Smooth muscle cell of the brain vasculature (primary cell): ENCODE results near the gene RAPH1.
"Not testable (repeated sequence)": the region's sequence is repeated elsewhere in the genome, so short reads cannot be mapped to it uniquely, and the experiment has no call there.

Experiments used
- DNase-seq: peaks from one replicate; pipeline ENCODE4 v3.0.0-alpha.2; 2012; ENCODE audit warnings: low read depth, low spot score

Gene RAPH1

GRCh38 chr2:203431391-203432185, 103.5 kb downstream of the RAPH1 start:
- DNase-seq = no peak

DNA sequence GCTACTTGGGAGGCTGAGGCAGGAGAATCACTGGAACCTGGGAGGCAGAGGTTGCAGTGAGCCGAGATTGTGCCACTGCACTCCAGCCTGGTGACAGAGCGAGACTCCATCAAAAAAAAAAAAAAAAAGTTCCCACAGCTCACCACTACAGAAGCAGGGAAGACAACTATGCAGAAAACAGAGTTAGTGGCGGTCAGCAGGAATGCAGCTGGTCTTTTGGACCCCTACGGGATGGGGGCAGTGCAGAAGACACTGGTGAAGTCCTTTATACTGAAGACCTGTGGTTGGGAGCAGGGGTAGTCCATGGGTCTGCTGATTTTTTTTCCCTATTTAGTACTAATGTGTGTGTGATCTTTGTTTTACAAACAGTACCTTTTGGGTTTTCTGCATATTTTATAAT, 105.5 kb downstream of the RAPH1 start:
- not testable (repeated sequence) for DNase-seq

DNA sequence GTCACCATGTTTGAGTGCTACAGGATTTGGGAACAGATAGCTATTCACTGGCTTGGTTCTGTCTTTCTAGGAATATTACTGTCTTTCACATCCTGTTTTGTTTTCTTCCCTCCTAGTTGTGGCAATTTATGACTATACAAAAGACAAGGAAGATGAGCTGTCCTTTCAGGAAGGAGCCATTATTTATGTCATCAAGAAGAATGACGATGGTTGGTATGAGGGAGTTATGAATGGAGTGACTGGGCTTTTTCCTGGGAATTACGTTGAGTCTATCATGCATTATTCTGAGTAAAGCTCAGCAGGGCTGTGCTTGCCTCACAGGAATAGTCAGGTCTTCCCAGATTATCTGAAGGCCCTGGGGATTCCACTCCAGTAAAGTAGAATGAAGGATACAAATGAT, 108.0 kb downstream of the RAPH1 start:
- no peak for DNase-seq

GRCh38 chr2:203418271-203418670, 116.8 kb downstream of the RAPH1 start:
- DNase-seq = no peak

- no peak for DNase-seq
Observed at GRCh38 chr2:203413796-203414195, 121.3 kb downstream of the RAPH1 start.

DNA sequence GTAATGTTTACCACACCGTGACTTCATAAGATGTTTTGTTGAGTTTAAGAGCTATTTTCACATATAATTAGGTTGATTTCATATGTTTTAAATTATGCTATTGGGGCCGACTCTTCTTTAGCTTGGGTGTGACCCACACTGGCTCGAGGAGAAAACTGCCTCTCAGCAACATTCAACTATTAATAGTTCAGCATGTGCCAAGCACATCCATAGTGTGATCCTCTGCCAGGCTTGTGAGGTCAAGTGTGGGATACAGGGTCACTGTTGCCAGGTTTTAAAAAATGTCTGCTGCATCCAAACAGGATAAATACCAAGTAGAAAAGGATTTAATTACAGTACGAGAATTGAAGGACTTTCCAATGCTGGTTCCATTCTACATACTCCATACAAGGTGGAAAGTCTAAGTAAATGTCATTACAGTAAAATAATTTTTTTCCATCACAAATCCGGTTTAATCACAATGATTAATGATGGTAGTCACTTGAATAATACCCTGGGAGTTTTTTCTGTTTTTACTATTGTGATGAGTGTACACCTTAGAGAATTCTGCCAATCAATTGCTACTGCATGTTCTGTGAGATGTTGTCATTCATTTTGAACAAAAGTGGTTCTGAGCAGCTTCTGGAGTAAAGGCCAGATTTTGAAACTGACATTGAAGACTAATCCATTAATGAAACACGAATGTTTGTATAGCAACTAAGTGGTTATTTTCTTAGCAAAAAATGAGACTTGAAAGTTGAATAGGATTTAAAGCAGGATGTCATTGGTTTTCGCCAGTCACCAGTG, 122.4 kb downstream of the RAPH1 start:
- DNase-seq = no peak

DNA sequence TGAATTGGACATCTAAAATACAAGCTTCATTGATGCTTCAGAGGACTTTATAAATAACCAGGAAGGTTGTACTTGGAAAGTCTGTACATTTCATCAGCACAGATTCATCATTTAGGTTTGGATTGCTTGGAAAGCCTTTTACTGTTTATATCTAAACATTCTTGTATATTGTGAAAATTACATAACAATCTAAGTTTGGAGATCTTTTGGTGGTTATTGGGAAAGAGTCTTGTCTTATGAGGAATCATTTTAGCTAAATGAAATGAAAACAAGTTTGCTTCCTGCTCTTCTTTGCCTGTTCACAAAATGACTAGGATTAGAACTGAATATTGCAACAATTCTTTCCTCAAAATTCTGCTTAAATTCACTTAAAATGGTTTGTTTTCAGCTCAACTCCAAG, 127.6 kb downstream of the RAPH1 start:
- DNase-seq = no peak

DNA sequence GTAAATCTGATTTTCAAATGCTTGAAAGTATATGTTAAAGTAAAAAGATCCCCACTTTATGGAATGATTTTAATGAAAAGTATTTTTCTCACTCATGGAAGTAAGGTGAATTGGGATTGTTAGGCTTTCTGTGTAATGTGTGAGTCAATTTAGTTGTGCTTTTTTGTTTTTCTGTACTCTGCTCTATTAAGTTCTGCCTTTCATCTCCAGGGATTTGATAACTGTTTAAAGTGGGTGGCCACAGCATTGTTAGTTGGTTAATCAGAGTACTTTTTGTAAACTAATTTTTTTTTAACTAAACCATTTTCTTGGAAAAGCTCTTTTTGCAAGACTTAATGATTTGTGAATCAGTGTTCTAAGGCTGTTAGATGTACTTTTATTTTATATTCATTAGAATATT, 130.1 kb downstream of the RAPH1 start:
- no peak for DNase-seq

GRCh38 chr2:203400805-203401585, 134.1 kb downstream of the RAPH1 start:
- DNase-seq = no peak

DNA sequence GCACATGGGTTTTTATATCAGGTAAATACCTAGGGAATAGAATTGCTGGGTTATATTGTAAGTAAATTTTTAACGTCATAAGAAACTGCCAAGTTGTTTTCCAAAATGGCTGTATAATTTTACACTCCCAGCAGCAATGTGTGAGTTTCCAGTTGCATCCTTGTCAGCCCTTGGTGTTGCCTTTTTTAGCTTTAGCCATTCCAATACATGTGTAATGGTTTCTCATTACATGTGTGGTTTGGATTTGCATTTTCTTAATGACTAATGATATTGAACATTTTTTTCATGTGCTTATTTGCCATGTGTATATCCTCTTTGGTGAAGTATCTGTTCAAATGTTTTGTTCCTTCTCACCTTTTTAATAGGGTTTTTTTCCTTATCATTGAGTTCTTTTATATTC, 136.1 kb downstream of the RAPH1 start:
- DNase-seq = no peak

DNA sequence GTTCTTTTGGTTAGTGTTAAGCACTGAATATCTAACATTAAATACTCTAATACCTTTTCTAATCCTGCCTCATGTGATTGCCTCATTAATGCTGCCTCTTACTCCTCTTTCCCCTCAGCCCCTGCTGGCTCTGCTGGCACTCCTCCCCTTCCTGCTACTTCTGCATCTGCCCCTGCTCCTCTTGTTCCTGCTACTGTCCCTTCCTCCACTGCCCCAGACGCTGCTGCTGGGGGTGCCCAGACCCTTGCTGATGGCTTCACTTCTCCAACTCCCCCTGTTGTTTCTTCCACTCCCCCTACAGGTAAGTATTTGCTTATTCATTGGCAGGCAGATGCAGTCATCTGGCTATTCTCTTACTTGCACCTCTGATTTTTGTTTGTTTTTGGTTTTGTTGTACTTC, 138.4 kb downstream of the RAPH1 start:
- no peak for DNase-seq

- no peak for DNase-seq
Observed at GRCh38 chr2:203395858-203396257, 139.2 kb downstream of the RAPH1 start.

DNA sequence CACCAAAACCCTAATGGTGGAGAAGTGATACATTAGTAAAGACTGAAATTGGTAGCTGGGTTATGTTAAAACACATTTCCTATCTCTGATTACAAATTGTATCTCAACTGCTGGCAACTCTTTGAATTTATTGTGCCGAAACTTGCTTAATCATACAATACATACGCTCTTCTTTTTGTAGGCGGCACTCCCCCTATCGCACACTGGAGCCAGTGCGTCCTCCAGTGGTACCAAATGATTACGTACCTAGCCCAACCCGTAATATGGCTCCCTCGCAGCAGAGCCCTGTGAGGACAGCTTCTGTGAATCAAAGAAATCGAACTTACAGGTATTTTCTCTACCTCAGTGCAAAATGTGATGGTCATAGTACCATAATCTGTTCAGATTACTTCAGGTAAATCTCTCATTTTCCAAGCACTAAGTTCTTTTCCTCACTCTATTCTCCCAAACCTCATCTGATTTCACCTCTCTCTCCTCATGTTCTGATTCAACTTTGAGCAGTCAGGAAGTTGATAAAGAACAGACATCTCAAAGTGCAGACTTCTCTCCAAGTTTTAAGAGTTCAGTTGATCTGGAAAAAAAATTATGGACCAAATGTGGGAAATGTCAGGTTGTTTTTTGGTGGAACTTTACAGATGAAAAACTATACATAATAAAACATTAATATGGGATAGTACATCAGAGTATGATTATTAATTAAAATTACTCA, 140.4 kb downstream of the RAPH1 start:
- no peak for DNase-seq

GRCh38 chr2:203388153-203388552, 146.9 kb downstream of the RAPH1 start:
- DNase-seq = not testable (repeated sequence)

DNA sequence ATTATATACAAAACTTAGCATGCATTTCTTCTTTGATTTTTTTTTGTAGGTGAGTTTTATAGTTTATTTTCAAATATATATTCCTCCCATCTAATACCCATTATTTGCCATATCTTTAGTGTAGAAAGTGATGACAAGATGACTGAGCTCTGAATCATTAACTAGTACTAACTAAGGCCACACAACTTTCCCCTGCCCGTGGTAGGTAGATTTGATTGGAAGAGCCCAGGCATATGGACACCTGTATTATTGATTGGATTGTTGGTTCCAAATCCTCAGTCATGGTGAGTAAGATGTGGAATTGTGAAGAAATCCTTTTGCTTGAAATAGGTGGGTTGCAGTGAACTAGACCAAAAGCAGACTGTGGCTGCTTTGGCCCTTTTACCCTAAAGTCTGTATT, 152.1 kb downstream of the RAPH1 start:
- no peak for DNase-seq

DNA sequence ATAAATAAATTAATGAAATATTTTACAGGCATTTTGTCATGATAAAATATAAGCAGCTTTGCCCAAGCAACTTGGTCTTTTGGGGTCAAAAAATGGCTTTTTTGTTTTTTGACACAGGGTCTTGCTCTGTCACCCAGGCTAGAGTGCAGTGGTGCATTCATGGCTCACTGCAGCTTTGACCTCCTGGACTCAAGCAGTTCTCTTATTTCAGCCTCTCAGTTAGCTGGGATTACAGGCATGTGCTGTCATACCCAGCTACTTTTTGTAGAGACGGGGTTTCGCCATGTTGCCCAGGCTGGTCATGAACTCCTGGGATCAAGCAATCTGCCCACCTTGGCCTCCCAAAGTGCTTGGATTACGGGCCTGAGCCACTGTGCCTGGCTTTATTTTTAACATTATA, 155.9 kb downstream of the RAPH1 start:
- no peak for DNase-seq

- no peak for DNase-seq
Observed at GRCh38 chr2:203376173-203376572, 158.9 kb downstream of the RAPH1 start.

DNA sequence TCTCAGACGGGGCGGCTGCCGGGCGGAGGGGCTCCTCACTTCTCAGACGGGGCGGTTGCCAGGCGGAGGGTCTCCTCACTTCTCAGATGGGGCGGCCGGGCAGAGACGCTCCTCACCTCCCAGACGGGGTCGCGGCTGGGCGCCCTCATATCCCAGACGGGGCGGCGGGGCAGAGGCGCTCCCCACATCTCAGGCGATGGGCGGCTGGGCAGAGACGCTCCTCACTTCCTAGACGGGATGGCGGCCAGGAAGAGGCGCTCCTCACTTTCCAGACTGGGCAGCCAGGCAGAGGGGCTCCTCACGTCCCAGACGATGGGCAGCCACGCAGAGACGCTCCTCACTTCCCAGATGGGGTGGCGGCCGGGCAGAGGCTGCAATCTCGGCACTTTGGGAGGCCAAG, 162.4 kb downstream of the RAPH1 start:
- DNase-seq = not testable (repeated sequence)

DNA sequence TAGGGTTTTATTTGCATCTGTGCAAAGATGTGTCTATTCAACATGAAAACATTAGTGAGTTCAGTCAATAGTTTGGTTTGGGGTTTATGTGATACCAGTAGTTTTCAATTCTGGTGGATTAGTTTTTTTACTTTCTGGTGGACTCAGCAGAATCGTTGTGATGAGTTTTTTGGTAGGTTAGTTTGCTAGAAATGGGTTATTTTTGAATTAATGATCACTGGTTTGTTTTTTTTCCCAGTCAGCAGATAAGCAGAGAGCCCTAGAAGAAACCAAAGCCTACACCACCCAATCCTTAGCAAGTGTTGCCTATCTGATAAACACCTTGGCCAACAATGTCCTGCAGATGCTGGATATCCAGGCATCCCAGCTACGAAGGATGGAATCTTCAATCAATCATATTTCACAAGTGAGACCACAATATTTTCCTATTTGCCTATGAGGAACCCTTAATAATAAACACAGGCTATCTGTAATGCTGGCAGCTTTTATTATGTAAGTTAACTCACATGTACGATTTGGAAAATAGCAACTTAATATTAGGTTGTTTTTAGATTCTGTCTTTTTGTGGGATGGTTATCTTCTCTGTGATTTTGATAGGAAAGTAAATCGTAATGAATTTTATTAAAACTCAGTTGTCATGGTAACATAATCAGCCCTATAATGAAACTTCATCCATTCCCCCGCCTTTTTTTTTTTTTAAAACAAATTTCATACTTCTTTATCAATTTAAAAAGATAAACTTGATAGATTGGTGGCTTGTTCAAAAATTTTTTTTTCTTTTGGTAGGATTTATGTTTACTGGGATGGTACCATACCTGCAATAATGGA, 168.2 kb downstream of the RAPH1 start:
- no peak for DNase-seq

DNA sequence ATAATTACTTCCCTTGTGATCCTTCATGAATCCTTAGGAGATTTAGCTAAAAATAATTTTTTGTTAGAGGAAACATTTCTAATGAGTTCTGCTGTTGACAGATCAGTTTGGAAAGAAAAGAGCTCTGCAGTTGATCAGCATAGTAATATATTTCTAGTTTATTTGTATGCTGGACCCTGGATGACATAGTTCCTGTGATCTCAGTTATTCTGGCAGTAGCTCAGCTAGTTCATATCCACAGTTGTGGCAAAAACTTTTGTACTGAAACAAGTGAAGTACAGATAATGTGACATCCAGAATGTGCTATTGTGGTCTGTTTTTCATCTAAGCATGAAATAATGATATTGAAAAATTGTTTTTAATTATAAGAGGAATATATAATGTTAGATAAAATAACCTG, 173.2 kb downstream of the RAPH1 start:
- DNase-seq = no peak

- DNase-seq = no peak
Observed at GRCh38 chr2:203361495-203361894, 173.6 kb downstream of the RAPH1 start.
